ENCODE data around the gene SCAANT1.

Gene SCAANT1

GRCh38 chr3:63911873-63912767 is at the start of gene SCAANT1:
Gene SCAANT1 (minus strand): TSS chr3:63912383.
- DNase-seq, result peak; percentile 85

GRCh38 chr3:63961891-63962290 is 49.7 kb upstream of the SCAANT1 start:
- DNase-seq, result peak; percentile 62

- DNase-seq, result no peak
These were observed 48.0 kb upstream of the SCAANT1 start for GRCh38 chr3:63960048-63960711.

GRCh38 chr3:63959146-63959545 is 47.0 kb upstream of the SCAANT1 start:
- no peak for DNase-seq

GRCh38 chr3:63955830-63956545 is 43.8 kb upstream of the SCAANT1 start:
- DNase-seq, result no peak

- no peak for DNase-seq
These were observed 43.0 kb upstream of the SCAANT1 start for GRCh38 chr3:63955036-63955650.

GRCh38 chr3:63954182-63954581 is 42.0 kb upstream of the SCAANT1 start:
- no peak for DNase-seq

- DNase-seq, result peak; percentile 23
These were observed 40.0 kb upstream of the SCAANT1 start for GRCh38 chr3:63952248-63952594.

GRCh38 chr3:63951492-63952247 is 39.5 kb upstream of the SCAANT1 start:
- no peak for DNase-seq

GRCh38 chr3:63950698-63951097 is 38.5 kb upstream of the SCAANT1 start:
- no peak for DNase-seq

GRCh38 chr3:63949005-63949404 is 36.8 kb upstream of the SCAANT1 start:
- DNase-seq, result no peak

- no peak for DNase-seq
These were observed 35.4 kb upstream of the SCAANT1 start for GRCh38 chr3:63947594-63947993.

- DNase-seq, result no peak
These were observed 34.6 kb upstream of the SCAANT1 start for GRCh38 chr3:63946753-63947152.

- no peak for DNase-seq
These were observed 33.4 kb upstream of the SCAANT1 start for GRCh38 chr3:63945558-63946096.

- DNase-seq, result no peak
These were observed 31.5 kb upstream of the SCAANT1 start for GRCh38 chr3:63943678-63944077.

- DNase-seq, result no peak
These were observed 30.3 kb upstream of the SCAANT1 start for GRCh38 chr3:63942528-63942927.

GRCh38 chr3:63940389-63940757 is 28.2 kb upstream of the SCAANT1 start:
- DNase-seq, result no peak

GRCh38 chr3:63937661-63938651 is 25.8 kb upstream of the SCAANT1 start:
- peak; percentile 28 for DNase-seq

GRCh38 chr3:63936925-63937324 is 24.7 kb upstream of the SCAANT1 start:
- DNase-seq, result no peak

GRCh38 chr3:63934041-63934866 is 22.1 kb upstream of the SCAANT1 start:
- peak; percentile 39 for DNase-seq
